Endothelial cell of umbilical vein (primary cell): Measurements from ENCODE around the gene SLC9A3. TPM values are rescaled to one million over a fixed set of nuclear protein-coding genes. Genes with fewer than 3 reads are reported as not detected.

ENCODE experiments used
- BruUV-seq: library from RNA; stranded (reverse); fragments of 400-500 nt; replicated peaks from 2 replicates; lab custom pipeline; 2021; lab: Mats Ljungman, UMichigan
- CTCF ChIA-PET: fragments of 300-600, 350-600 bp; sonication (Branson Sonifier 250); formaldehyde crosslinking; loops from one replicate; lab custom pipeline; 2021; ENCODE audit warnings: antibody characterized with exemption, inconsistent platforms; lab: Charles Lee
- POLR2A ChIA-PET: fragments of 300-600, 350-600 bp; sonication (Branson Sonifier 250); formaldehyde crosslinking; loops from one replicate; lab custom pipeline; 2021; ENCODE audit warnings: antibody characterized with exemption, inconsistent platforms; lab: Charles Lee
- DNase-seq: peaks from one replicate; pipeline ENCODE4 v3.0.0-alpha.2; 2011; ENCODE audit warnings: low read depth, low spot score
- FAIRE-seq: peaks from 2 replicates; lab custom pipeline; 2011; peaks lifted over from hg19 to GRCh38; lab: Jason Lieb, UNC
- H2AFZ ChIP-seq: 2 replicates; pipeline ENCODE4 v1.6.0; 2012; ENCODE audit warnings: low read depth, low read length, control low read depth, inconsistent platforms
- H3K27ac ChIP-seq: 2 replicates; pipeline ENCODE4 v1.5.1; 2011; ENCODE audit warnings: low read depth, mild to moderate bottlenecking, control low read depth, low read length, moderate library complexity; ENCODE audit not compliant: insufficient read depth
- H3K27me3 ChIP-seq, 2 experiments: 2 replicates each; pipeline versions ENCODE4 v1.6.0 to v1.6.1; 2011; ENCODE audit warnings: low read length in 2 of 2, mixed read lengths in 1 of 2; ENCODE audit not compliant: control insufficient read depth in 2 of 2, insufficient read depth in 2 of 2
- H3K36me3 ChIP-seq, 2 experiments: 2 replicates in 1 of 2; 3 replicates in 1 of 2; pipeline ENCODE4 v1.5.1; 2011; ENCODE audit warnings: low read length in 2 of 2, mild to moderate bottlenecking in 1 of 2, moderate library complexity in 1 of 2; ENCODE audit not compliant: control insufficient read depth in 2 of 2, insufficient read depth in 2 of 2; ENCODE audit errors: extremely low read depth in 1 of 2
- H3K4me1 ChIP-seq: 3 replicates; pipeline ENCODE4 v1.5.1; 2011; ENCODE audit warnings: mild to moderate bottlenecking, low read length; ENCODE audit not compliant: control insufficient read depth, insufficient read depth; ENCODE audit errors: extremely low read depth
- H3K4me2 ChIP-seq: 2 replicates; pipeline ENCODE4 v1.6.1; 2011; ENCODE audit warnings: low read length, control low read depth, mixed read lengths; ENCODE audit not compliant: insufficient read depth
- H3K4me3 ChIP-seq, 3 experiments: fragments of 200-600 bp in 1 of 3; sonication (generic), shearing (Covaris generic) in 1 of 3; replicated peaks in 1 of 3; 2 replicates each; pipeline ENCODE4 v1.5.1; 2011 to 2016; ENCODE audit warnings: control low read depth in 3 of 3, low read length in 3 of 3, mild to moderate bottlenecking in 2 of 3, inconsistent platforms in 1 of 3, low read depth in 1 of 3, moderate library complexity in 1 of 3; ENCODE audit not compliant: insufficient read depth in 1 of 3
- H3K79me2 ChIP-seq: 2 replicates; pipeline ENCODE4 v1.6.0; 2012; ENCODE audit warnings: low read length, inconsistent platforms; ENCODE audit not compliant: control insufficient read depth, insufficient read depth
- H3K9ac ChIP-seq: replicated peaks from 2 replicates; pipeline ENCODE3; 2011; ENCODE audit warnings: low read length, control low read depth; ENCODE audit not compliant: insufficient read depth; ENCODE audit errors: extremely low read depth
- H3K9me1 ChIP-seq: replicated peaks from 3 replicates; pipeline ENCODE4 v1.6.0; 2011; ENCODE audit warnings: mild to moderate bottlenecking, low read length; ENCODE audit not compliant: control insufficient read depth, insufficient read depth; ENCODE audit errors: extremely low read depth
- H3K9me3 ChIP-seq: replicated peaks from 2 replicates; pipeline ENCODE4 v1.5.1; 2012; ENCODE audit warnings: low read length, inconsistent platforms; ENCODE audit not compliant: control insufficient read depth, insufficient read depth
- H4K20me1 ChIP-seq: replicated peaks from 2 replicates; pipeline ENCODE3; 2011; ENCODE audit warnings: mild to moderate bottlenecking, low read length; ENCODE audit not compliant: control insufficient read depth, insufficient read depth; ENCODE audit errors: extremely low read depth
- EZH2 ChIP-seq: IDR thresholded peaks from 2 replicates; pipeline ENCODE4 v1.6.1; 2012; ENCODE audit warnings: borderline replicate concordance, low read depth, mild to moderate bottlenecking, moderate library complexity, low read length, inconsistent platforms; ENCODE audit not compliant: severe bottlenecking
- FOS ChIP-seq: IDR thresholded peaks from 2 replicates; pipeline ENCODE4 v1.6.1; 2011; ENCODE audit warnings: mild to moderate bottlenecking, low read length, moderate library complexity, borderline replicate concordance; ENCODE audit not compliant: insufficient read depth
- GATA2 ChIP-seq: IDR thresholded peaks from 2 replicates; pipeline ENCODE4 v1.7.0; 2011; ENCODE audit warnings: low read depth, mild to moderate bottlenecking, moderate library complexity, mixed read lengths, low read length; ENCODE audit not compliant: insufficient read length, insufficient read depth
- JUN ChIP-seq: IDR thresholded peaks from 2 replicates; pipeline ENCODE4 v1.6.1; 2011; ENCODE audit warnings: borderline replicate concordance, low read depth; ENCODE audit not compliant: insufficient read length, insufficient read depth
- MAX ChIP-seq: IDR thresholded peaks from 2 replicates; pipeline ENCODE4 v1.6.1; 2011; ENCODE audit not compliant: insufficient read depth, insufficient read length
- MYC ChIP-seq: IDR thresholded peaks from one replicate; pipeline ENCODE4 v1.6.1; 2011; ENCODE audit warnings: mild to moderate bottlenecking, low read depth, low read length
- POLR2A ChIP-seq: IDR thresholded peaks from 2 replicates; pipeline ENCODE4 v1.6.1; 2012; ENCODE audit warnings: low read depth, mild to moderate bottlenecking, control low read depth, low read length
- POLR2AphosphoS5 ChIP-seq: IDR thresholded peaks from 2 replicates; pipeline ENCODE4 v1.6.1; 2012; ENCODE audit warnings: low read depth, mild to moderate bottlenecking, control low read depth, low read length, moderate library complexity; ENCODE audit not compliant: insufficient read depth
- dilution Hi-C: fragments of 300-500 bp; cut with MboI; formaldehyde crosslinking; loops from one replicate; pipeline ENCODE4 v1.15.0; 2019; ENCODE audit warnings: low sequenced_read_pairs; ENCODE audit not compliant: extremely low pct_ligation_motif_present
- intact Hi-C: fragments of 100-400 bp; cut with micrococcal nuclease; formaldehyde crosslinking; loops from one replicate; pipeline ENCODE4 v1.10.0; 2022
- polyA plus RNA-seq, 4 experiments: library from polyadenylated mRNA; depleted of rRNA in 3 of 4; stranded (reverse) in 3 of 4; unstranded in 1 of 4; fragments of >200 nt; gene quantifications; 2 replicates each; pipeline versions ENCODE4 v1.2.1 to v1.2.3, GENCODE V29; 2011 to 2012; ENCODE audit warnings: missing spikeins in 1 of 4
- total RNA-seq: library from RNA; stranded (reverse); gene quantifications from 2 replicates; pipeline ENCODE4 v1.2.3, GENCODE V29; 2021
- TF ChIP-seq, protein P1 (sequence below), 2 donors: IDR thresholded peaks; 1 replicate in 1 of 2; 2 replicates in 1 of 2; pipeline ENCODE4 v1.5.1; 2011; ENCODE audit warnings: low read length in 2 of 2, mild to moderate bottlenecking in 2 of 2, moderate library complexity in 2 of 2, control low read depth in 1 of 2, inconsistent platforms in 1 of 2, low read depth in 1 of 2; ENCODE audit not compliant: insufficient read depth in 1 of 2; ENCODE audit errors: extremely low read depth in 1 of 2

Gene SLC9A3
- total and polyA plus RNA-seq, 2 donors (not counting 3 experiments of a cell fraction or from before 2014, with no cell fraction given), result 0.79 to 0.82 TPM

- no peaks in the 10 kb centered on the region for H3K4me1 ChIP-seq
- H3K79me2 ChIP-seq, result no peaks in the 10 kb centered on the region
- ChIA-PET POLR2A (no interaction called here), CTCF (no interaction called here)
- no peaks in the 10 kb centered on the region for H3K9me3 ChIP-seq
- H3K9me1 ChIP-seq, result no peaks in the 10 kb centered on the region
- no TSS peak for BruUV-seq
- dilution Hi-C loops (no loop called here), intact Hi-C loops (no loop called here)
- no peak overlapping the region for H3K4me3 ChIP-seq
- no peak overlapping the region for H3K27ac ChIP-seq
- no peaks in the 10 kb centered on the region for H4K20me1 ChIP-seq
- no peak overlapping the region for H3K9ac ChIP-seq
- no peaks in the 10 kb centered on the region for H3K27me3 ChIP-seq
- no peaks in the 10 kb centered on the region for H3K36me3 ChIP-seq
- H2AFZ ChIP-seq, result no peak overlapping the region
- FAIRE-seq (no peak), DNase-seq (no peak)
- TF ChIP-seq GATA2 (no peak), JUN (no peak)
- H3K4me2 ChIP-seq, result no peak overlapping the region
Observed at GRCh38 chr5:537098-537497, 12.8 kb upstream of the SLC9A3 start.

GRCh38 chr5:535846-536698, 11.8 kb upstream of the SLC9A3 start:
- no peaks in the 10 kb centered on the region for H3K9me1 ChIP-seq
- H3K4me1 ChIP-seq, result no peaks in the 10 kb centered on the region
- no peaks in the 10 kb centered on the region for H3K9me3 ChIP-seq
- DNase-seq (no peak), FAIRE-seq (no peak)
- no peak overlapping the region for H3K27ac ChIP-seq
- H3K36me3 ChIP-seq, result no peaks in the 10 kb centered on the region
- BruUV-seq, result no TSS peak
- no peaks in the 10 kb centered on the region for H3K79me2 ChIP-seq
- H2AFZ ChIP-seq, result no peak overlapping the region
- no peak overlapping the region for H3K9ac ChIP-seq
- intact Hi-C loops (no loop called here), dilution Hi-C loops (no loop called here)
- H4K20me1 ChIP-seq, result no peaks in the 10 kb centered on the region
- ChIA-PET POLR2A (no interaction called here), CTCF (no interaction called here)
- no peak for TF ChIP-seq POLR2AphosphoS5
- no peak for TF ChIP-seq JUN
- TF ChIP-seq, protein P1, sequence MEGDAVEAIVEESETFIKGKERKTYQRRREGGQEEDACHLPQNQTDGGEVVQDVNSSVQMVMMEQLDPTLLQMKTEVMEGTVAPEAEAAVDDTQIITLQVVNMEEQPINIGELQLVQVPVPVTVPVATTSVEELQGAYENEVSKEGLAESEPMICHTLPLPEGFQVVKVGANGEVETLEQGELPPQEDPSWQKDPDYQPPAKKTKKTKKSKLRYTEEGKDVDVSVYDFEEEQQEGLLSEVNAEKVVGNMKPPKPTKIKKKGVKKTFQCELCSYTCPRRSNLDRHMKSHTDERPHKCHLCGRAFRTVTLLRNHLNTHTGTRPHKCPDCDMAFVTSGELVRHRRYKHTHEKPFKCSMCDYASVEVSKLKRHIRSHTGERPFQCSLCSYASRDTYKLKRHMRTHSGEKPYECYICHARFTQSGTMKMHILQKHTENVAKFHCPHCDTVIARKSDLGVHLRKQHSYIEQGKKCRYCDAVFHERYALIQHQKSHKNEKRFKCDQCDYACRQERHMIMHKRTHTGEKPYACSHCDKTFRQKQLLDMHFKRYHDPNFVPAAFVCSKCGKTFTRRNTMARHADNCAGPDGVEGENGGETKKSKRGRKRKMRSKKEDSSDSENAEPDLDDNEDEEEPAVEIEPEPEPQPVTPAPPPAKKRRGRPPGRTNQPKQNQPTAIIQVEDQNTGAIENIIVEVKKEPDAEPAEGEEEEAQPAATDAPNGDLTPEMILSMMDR (IDR thresholded peaks at IDR 0.05; ENCODE audit: extremely low read depth in 1 of 2, insufficient read depth in 1 of 2, low read depth in 1 of 2, low read length in 2 of 2), result no peak
- TF ChIP-seq MAX, result no peak
- TF ChIP-seq MYC, result no peak
- no peak for TF ChIP-seq POLR2A
- TF ChIP-seq GATA2, result no peak
- TF ChIP-seq FOS, result no peak
- no peak for TF ChIP-seq EZH2
- H3K27me3 ChIP-seq, result peaks cover 0 to 1% of the 10 kb centered on the region in 2 experiments
- no peak overlapping the region for H3K4me2 ChIP-seq
- H3K4me3 ChIP-seq, result no peak overlapping the region
